ENCODE results near the gene ATP6V1E1.

ATP6V1E1 gene

DNA sequence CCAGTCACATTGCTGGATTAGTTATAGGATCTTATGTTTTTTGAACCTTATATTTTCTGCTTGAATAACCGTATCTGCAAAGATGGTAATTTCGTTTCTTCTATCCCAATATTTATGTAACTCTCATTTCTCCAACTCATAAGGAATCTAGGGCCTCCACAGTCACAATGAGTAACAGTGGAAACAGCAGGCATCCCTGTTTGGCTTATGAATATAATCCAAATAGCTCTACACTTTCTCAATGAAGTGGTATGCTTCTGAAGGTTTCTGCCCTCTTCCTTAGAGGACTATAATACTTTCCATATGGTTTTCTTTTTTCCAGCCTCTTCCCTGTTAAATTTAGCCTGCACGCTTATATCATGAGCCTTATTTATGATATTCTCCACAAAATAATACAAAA is 16.5 kb downstream of the ATP6V1E1 start:
- DNase-seq (ENCODE audit: low read depth, low spot score), result no peak
- no peaks in the 10 kb centered on the region for H3K9me3 ChIP-seq (ENCODE audit: insufficient read depth, low read length)
- TF ChIP-seq YY1 (IDR thresholded peaks at IDR 0.05; ENCODE audit: insufficient read depth, insufficient read length) (no peak), ZNF274 (IDR thresholded peaks at IDR 0.05; ENCODE audit: low read depth, low read length) (no peak), SUZ12 (IDR thresholded peaks at IDR 0.05; ENCODE audit: extremely low read depth, insufficient read depth, insufficient read length) (no peak)
- H3K27me3 ChIP-seq (ENCODE audit: insufficient read depth, insufficient read length), result no peaks in the 10 kb centered on the region
- H3K4me3 ChIP-seq (ENCODE audit: insufficient read length, low read depth), result no peak overlapping the region
- H3K9ac ChIP-seq (ENCODE audit: insufficient read length, low read depth), result no peak overlapping the region
- H3K36me3 ChIP-seq (ENCODE audit: insufficient read depth, insufficient read length, low read length), result peaks cover 51% of the 10 kb centered on the region
- no peaks in the 10 kb centered on the region for H3K4me1 ChIP-seq (ENCODE audit: insufficient read depth, insufficient read length)

DNA sequence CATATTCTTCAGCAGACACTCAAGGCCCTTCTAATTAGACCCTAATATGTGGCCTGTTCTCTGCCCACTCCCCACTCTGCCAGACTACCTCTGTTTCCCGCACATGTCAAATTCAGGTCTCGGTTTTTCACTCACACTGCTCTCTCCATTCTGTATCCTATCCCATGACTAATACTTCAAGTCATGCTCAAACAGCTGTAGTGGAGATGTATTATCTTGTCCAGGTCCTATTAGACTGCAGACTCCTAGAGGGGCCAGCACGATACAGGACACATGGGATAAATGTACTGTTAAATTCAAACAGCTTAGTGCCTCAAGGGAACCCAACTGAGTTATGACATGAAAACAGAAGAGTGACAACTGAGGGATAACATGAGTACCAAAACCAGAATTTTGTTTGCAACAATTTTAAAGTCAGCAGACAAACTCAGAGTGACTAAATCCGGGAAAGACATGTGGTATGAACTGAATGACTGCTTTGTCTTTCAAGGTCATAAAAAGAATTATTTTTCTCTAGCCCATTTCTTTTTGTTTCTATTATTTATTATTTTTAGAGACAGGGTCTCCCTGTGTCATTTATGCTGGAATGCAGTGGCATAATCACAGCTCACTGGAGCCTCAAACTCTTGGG is 20.5 kb downstream of the ATP6V1E1 start:
- Histone ChIP-seq H3K36me3 (ENCODE audit: insufficient read depth, insufficient read length, low read length) (peaks cover 57% of the 10 kb centered on the region), H3K9ac (ENCODE audit: insufficient read length, low read depth) (no peak overlapping the region), H3K27me3 (ENCODE audit: insufficient read depth, insufficient read length) (no peaks in the 10 kb centered on the region), H3K4me3 (ENCODE audit: insufficient read length, low read depth) (no peak overlapping the region), H3K4me1 (ENCODE audit: insufficient read depth, insufficient read length) (no peaks in the 10 kb centered on the region), H3K9me3 (ENCODE audit: insufficient read depth, low read length) (no peaks in the 10 kb centered on the region)
- TF ChIP-seq SUZ12 (IDR thresholded peaks at IDR 0.05; ENCODE audit: extremely low read depth, insufficient read depth, insufficient read length), result no peak
- TF ChIP-seq ZNF274 (IDR thresholded peaks at IDR 0.05; ENCODE audit: low read depth, low read length), result no peak
- DNase-seq (ENCODE audit: low read depth, low spot score), result no peak

DNA sequence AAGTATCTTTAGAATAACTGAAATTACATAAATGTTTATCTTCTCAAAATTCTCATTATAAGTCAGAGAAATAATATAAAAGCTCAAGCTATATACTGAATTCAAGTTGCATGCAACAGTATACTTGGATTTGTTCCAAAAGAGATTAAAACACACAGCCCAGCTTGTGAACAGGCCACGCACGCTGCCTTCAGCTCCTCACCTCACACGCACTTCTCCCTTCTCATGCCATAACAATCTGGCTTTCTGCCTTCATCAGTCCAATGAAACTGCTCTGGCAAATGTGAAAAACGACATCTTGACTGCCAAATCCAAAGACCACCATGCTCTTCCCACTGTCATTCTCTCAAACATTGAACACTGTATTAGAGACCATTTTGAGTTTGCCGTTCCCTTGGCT is 22.1 kb downstream of the ATP6V1E1 start:
- no peak overlapping the region for H3K4me3 ChIP-seq (ENCODE audit: insufficient read length, low read depth)
- TF ChIP-seq SUZ12 (IDR thresholded peaks at IDR 0.05; ENCODE audit: extremely low read depth, insufficient read depth, insufficient read length), result no peak
- no peak for TF ChIP-seq ZNF274 (IDR thresholded peaks at IDR 0.05; ENCODE audit: low read depth, low read length)
- no peak for TF ChIP-seq YY1 (IDR thresholded peaks at IDR 0.05; ENCODE audit: insufficient read depth, insufficient read length)
- H3K9me3 ChIP-seq (ENCODE audit: insufficient read depth, low read length), result no peaks in the 10 kb centered on the region
- peaks cover 46% of the 10 kb centered on the region for H3K36me3 ChIP-seq (ENCODE audit: insufficient read depth, insufficient read length, low read length)
- DNase-seq (ENCODE audit: low read depth, low spot score), result no peak
- no peak overlapping the region for H3K9ac ChIP-seq (ENCODE audit: insufficient read length, low read depth)
- no peaks in the 10 kb centered on the region for H3K4me1 ChIP-seq (ENCODE audit: insufficient read depth, insufficient read length)
- H3K27me3 ChIP-seq (ENCODE audit: insufficient read depth, insufficient read length), result no peaks in the 10 kb centered on the region

DNA sequence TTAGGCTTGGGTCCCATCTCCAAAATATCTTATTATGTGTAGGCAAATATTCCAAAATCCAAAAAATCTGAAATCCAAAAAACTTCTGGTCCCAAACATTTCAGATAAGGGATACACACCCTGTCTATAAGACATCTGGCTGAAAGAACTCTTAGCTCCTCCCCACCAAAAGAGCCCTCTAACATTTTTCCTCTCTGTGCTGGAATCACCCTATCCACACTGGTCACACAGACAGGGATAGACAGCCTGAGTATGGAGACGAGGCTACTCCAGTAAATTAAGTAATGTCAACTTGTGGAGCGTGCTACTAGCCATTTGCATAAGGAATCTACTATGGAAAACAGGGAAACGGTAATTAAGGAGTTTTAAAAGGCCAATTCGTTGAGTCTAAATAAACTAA is 24.9 kb downstream of the ATP6V1E1 start:
- no peak for TF ChIP-seq ZNF274 (IDR thresholded peaks at IDR 0.05; ENCODE audit: low read depth, low read length)
- TF ChIP-seq YY1 (IDR thresholded peaks at IDR 0.05; ENCODE audit: insufficient read depth, insufficient read length), result no peak
- no peak for TF ChIP-seq SUZ12 (IDR thresholded peaks at IDR 0.05; ENCODE audit: extremely low read depth, insufficient read depth, insufficient read length)
- H3K4me3 ChIP-seq (ENCODE audit: insufficient read length, low read depth), result no peak overlapping the region
- no peaks in the 10 kb centered on the region for H3K27me3 ChIP-seq (ENCODE audit: insufficient read depth, insufficient read length)
- H3K9ac ChIP-seq (ENCODE audit: insufficient read length, low read depth), result no peak overlapping the region
- DNase-seq (ENCODE audit: low read depth, low spot score), result no peak
- H3K9me3 ChIP-seq (ENCODE audit: insufficient read depth, low read length), result no peaks in the 10 kb centered on the region
- peaks cover 47% of the 10 kb centered on the region for H3K36me3 ChIP-seq (ENCODE audit: insufficient read depth, insufficient read length, low read length)
- H3K4me1 ChIP-seq (ENCODE audit: insufficient read depth, insufficient read length), result no peaks in the 10 kb centered on the region

DNA sequence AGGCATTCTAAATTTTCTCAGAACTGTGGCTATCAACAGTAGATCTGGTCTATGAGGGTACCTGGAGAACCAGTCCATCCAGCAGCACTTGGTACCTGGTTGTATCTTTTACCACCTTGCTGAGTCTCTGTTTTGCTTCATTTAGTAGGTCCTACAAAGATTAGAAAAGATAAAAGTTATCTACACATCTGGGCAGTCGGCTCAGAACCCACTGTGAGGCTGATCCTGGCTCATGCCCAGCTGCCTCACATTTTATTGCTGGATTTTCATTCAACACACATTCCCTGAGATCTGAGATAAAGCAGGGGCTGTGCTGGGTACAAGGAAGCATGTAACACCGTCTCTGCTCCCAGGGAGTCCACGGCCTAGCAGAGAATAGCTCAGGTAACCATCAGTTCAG is 27.5 kb downstream of the ATP6V1E1 start:
- H3K4me1 ChIP-seq (ENCODE audit: insufficient read depth, insufficient read length), result no peaks in the 10 kb centered on the region
- no peak overlapping the region for H3K9ac ChIP-seq (ENCODE audit: insufficient read length, low read depth)
- no peaks in the 10 kb centered on the region for H3K9me3 ChIP-seq (ENCODE audit: insufficient read depth, low read length)
- DNase-seq (ENCODE audit: low read depth, low spot score), result no peak
- no peaks in the 10 kb centered on the region for H3K27me3 ChIP-seq (ENCODE audit: insufficient read depth, insufficient read length)
- TF ChIP-seq SUZ12 (IDR thresholded peaks at IDR 0.05; ENCODE audit: extremely low read depth, insufficient read depth, insufficient read length) (no peak), ZNF274 (IDR thresholded peaks at IDR 0.05; ENCODE audit: low read depth, low read length) (no peak), YY1 (IDR thresholded peaks at IDR 0.05; ENCODE audit: insufficient read depth, insufficient read length) (no peak)
- no peak overlapping the region for H3K4me3 ChIP-seq (ENCODE audit: insufficient read length, low read depth)
- H3K36me3 ChIP-seq (ENCODE audit: insufficient read depth, insufficient read length, low read length), result peaks cover 55% of the 10 kb centered on the region

DNA sequence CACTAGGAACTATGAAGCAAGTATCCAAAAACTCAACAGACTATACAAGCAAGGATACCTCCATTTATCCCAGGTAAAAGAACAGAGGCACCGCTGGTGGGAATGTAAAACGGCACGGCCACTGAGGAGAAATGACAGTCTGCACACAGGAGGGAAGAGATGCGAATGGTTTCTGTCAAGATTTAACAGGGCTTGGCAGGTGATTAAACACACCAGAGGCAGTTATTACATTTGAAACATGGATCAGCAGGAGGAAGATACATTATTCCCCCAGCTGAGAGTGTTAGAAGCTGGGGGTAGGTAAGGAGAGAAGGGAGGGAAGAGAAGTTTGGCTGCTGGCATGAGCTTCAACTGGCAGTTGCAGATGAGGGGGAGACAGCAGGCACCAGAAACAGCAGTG is 30.2 kb downstream of the ATP6V1E1 start:
- H3K9ac ChIP-seq (ENCODE audit: insufficient read length, low read depth), result no peak overlapping the region
- TF ChIP-seq YY1 (IDR thresholded peaks at IDR 0.05; ENCODE audit: insufficient read depth, insufficient read length) (no peak), SUZ12 (IDR thresholded peaks at IDR 0.05; ENCODE audit: extremely low read depth, insufficient read depth, insufficient read length) (no peak), ZNF274 (IDR thresholded peaks at IDR 0.05; ENCODE audit: low read depth, low read length) (no peak)
- H3K36me3 ChIP-seq (ENCODE audit: insufficient read depth, insufficient read length, low read length), result peaks cover 65% of the 10 kb centered on the region
- H3K9me3 ChIP-seq (ENCODE audit: insufficient read depth, low read length), result no peaks in the 10 kb centered on the region
- H3K4me3 ChIP-seq (ENCODE audit: insufficient read length, low read depth), result no peak overlapping the region
- no peaks in the 10 kb centered on the region for H3K27me3 ChIP-seq (ENCODE audit: insufficient read depth, insufficient read length)
- H3K4me1 ChIP-seq (ENCODE audit: insufficient read depth, insufficient read length), result no peaks in the 10 kb centered on the region
- no peak for DNase-seq (ENCODE audit: low read depth, low spot score)

DNA sequence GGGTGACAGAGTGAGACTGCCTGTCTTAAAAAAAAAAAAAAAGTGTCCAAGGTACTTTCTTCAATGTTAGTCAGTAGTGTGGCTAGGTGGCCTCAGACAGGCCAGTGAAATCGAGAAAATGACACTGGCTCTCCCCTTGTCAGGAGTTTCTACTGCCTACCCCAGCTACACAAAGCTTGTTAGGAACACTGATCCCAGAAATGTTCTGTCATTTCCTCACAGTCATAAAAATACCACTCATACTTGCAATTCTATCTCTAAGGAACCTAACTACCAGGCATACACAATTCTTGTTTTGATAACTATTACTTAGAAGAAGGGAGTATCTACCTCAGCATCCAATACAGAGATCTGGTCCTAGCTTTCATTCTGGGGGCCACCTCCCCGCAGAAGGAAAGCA is 31.3 kb downstream of the ATP6V1E1 start:
- no peak for DNase-seq (ENCODE audit: low read depth, low spot score)
- TF ChIP-seq SUZ12 (IDR thresholded peaks at IDR 0.05; ENCODE audit: extremely low read depth, insufficient read depth, insufficient read length), result no peak
- TF ChIP-seq YY1 (IDR thresholded peaks at IDR 0.05; ENCODE audit: insufficient read depth, insufficient read length), result no peak
- no peak for TF ChIP-seq ZNF274 (IDR thresholded peaks at IDR 0.05; ENCODE audit: low read depth, low read length)
- Histone ChIP-seq H3K9me3 (ENCODE audit: insufficient read depth, low read length) (no peaks in the 10 kb centered on the region), H3K36me3 (ENCODE audit: insufficient read depth, insufficient read length, low read length) (peaks cover 73% of the 10 kb centered on the region), H3K4me1 (ENCODE audit: insufficient read depth, insufficient read length) (peaks cover under 1% of the 10 kb centered on the region), H3K27me3 (ENCODE audit: insufficient read depth, insufficient read length) (no peaks in the 10 kb centered on the region), H3K4me3 (ENCODE audit: insufficient read length, low read depth) (no peak overlapping the region), H3K9ac (ENCODE audit: insufficient read length, low read depth) (no peak overlapping the region)
